Osteoblast (primary cell): ENCODE data around the gene HOXB2. TPM values are rescaled to one million over a fixed set of nuclear protein-coding genes. Genes with fewer than 3 reads are reported as not detected.
A peak's percentile ranks its signal among the peaks of the same experiment; 100 is the strongest.

Experiments
- DNase-seq: peaks from one replicate; pipeline ENCODE4 v3.0.0; 2011; ENCODE audit warnings: low spot score, mixed read lengths; ENCODE audit not compliant: insufficient read length; ENCODE audit errors: missing footprints
- H2AFZ ChIP-seq: 2 replicates; pipeline ENCODE4 v1.6.0; 2011; ENCODE audit warnings: mild to moderate bottlenecking, low read length
- H3K27ac ChIP-seq: 2 replicates; pipeline ENCODE4 v1.5.1; 2011; ENCODE audit warnings: mild to moderate bottlenecking, low read depth, low read length, moderate library complexity
- H3K27me3 ChIP-seq: 2 replicates; pipeline ENCODE4 v1.6.0; 2012; ENCODE audit warnings: mild to moderate bottlenecking, control low read depth, inconsistent platforms, low read length, moderate library complexity; ENCODE audit not compliant: insufficient read depth
- H3K36me3 ChIP-seq: 2 replicates; pipeline ENCODE4 v1.5.1; 2011; ENCODE audit warnings: mild to moderate bottlenecking, low read length, control low read depth, moderate library complexity; ENCODE audit not compliant: insufficient read depth
- H3K4me1 ChIP-seq: 2 replicates; pipeline ENCODE4 v1.5.1; 2011; ENCODE audit warnings: mild to moderate bottlenecking, low read length, control low read depth, moderate library complexity; ENCODE audit not compliant: insufficient read depth
- H3K4me2 ChIP-seq: 2 replicates; pipeline ENCODE4 v1.6.0; 2011; ENCODE audit warnings: mild to moderate bottlenecking, low read length; ENCODE audit not compliant: insufficient read depth
- H3K4me3 ChIP-seq: fragments of 200-600 bp; sonication (generic); 3 replicates; pipeline ENCODE4 v1.5.1; 2012; ENCODE audit warnings: mild to moderate bottlenecking, low read length, inconsistent platforms; ENCODE audit not compliant: insufficient read depth
- H3K79me2 ChIP-seq: 2 replicates; pipeline ENCODE4 v1.6.0; 2012; ENCODE audit warnings: mild to moderate bottlenecking, low read length, control low read depth, inconsistent platforms; ENCODE audit not compliant: insufficient read depth
- H3K9me3 ChIP-seq: 2 replicates; pipeline ENCODE4 v1.5.1; 2011; ENCODE audit warnings: low read depth, low read length, control low read depth
- H4K20me1 ChIP-seq: 2 replicates; pipeline ENCODE4 v1.6.0; 2012; ENCODE audit warnings: mild to moderate bottlenecking, low read length, control low read depth; ENCODE audit not compliant: insufficient read depth
- total RNA-seq: library from RNA; depleted of rRNA; stranded (reverse); fragments of >200 nt; gene quantifications from 2 replicates; pipeline ENCODE4 v1.2.3, GENCODE V29; 2012
- TF ChIP-seq, protein P1 (sequence below): IDR thresholded peaks from 2 replicates; pipeline ENCODE4 v1.5.1; 2011; ENCODE audit warnings: mild to moderate bottlenecking, low read depth, low read length, moderate library complexity; ENCODE audit errors: extremely low read depth

HOXB2 gene
- total RNA-seq, 1 donor, result 3.3 TPM

DNA sequence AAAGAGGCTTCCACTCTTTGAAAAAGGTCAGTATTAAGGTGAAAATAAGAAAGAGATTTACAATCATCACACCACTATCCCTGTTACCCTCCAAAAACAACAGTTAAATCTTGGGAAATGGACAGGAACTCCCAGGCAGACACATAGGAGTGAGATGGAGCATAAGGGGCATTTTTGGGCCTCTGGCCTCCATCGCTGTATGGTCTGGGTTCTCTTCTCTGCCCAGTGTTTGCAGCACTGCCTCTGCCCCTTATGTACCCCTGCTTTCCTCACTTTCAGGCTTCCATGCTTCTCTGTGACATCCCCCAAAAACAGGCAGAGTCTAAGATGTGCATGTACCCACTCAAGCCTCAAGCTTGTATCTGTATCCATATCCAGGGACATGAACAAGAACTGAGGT lies 630 bp upstream of the HOXB2 start:
- Histone ChIP-seq H3K4me2 (no peak overlapping the region), H2AFZ (no peak overlapping the region), H3K9me3 (no peaks in the 10 kb centered on the region)

GRCh38 chr17:48544349-48545021 lies 424 bp downstream of the HOXB2 start:
- Histone ChIP-seq H3K9me3 (no peaks in the 10 kb centered on the region), H3K27me3 (peaks cover 75% of the 10 kb centered on the region), H3K4me2 (peak overlapping the region; percentile 78), H3K27ac (peak overlapping the region; percentile 51), H3K4me3 (peak overlapping the region; percentile 72), H3K36me3 (no peaks in the 10 kb centered on the region), H3K79me2 (peaks cover 4% of the 10 kb centered on the region), H3K4me1 (peaks cover 5% of the 10 kb centered on the region), H2AFZ (no peak overlapping the region), H4K20me1 (no peaks in the 10 kb centered on the region)
- peak; percentile 69 for DNase-seq
- TF ChIP-seq, protein P1, sequence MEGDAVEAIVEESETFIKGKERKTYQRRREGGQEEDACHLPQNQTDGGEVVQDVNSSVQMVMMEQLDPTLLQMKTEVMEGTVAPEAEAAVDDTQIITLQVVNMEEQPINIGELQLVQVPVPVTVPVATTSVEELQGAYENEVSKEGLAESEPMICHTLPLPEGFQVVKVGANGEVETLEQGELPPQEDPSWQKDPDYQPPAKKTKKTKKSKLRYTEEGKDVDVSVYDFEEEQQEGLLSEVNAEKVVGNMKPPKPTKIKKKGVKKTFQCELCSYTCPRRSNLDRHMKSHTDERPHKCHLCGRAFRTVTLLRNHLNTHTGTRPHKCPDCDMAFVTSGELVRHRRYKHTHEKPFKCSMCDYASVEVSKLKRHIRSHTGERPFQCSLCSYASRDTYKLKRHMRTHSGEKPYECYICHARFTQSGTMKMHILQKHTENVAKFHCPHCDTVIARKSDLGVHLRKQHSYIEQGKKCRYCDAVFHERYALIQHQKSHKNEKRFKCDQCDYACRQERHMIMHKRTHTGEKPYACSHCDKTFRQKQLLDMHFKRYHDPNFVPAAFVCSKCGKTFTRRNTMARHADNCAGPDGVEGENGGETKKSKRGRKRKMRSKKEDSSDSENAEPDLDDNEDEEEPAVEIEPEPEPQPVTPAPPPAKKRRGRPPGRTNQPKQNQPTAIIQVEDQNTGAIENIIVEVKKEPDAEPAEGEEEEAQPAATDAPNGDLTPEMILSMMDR, result no peak

More for the DNA sequence above, 630 bp upstream of the HOXB2 start:
- no peaks in the 10 kb centered on the region for H3K36me3 ChIP-seq
- H4K20me1 ChIP-seq, result no peaks in the 10 kb centered on the region
- no peak overlapping the region for H3K27ac ChIP-seq
- TF ChIP-seq, protein P1, result no peak
- no peak for DNase-seq
- peaks cover 83% of the 10 kb centered on the region for H3K27me3 ChIP-seq
- H3K4me1 ChIP-seq, result peaks cover 5% of the 10 kb centered on the region
- H3K4me3 ChIP-seq, result no peak overlapping the region
- H3K79me2 ChIP-seq, result peaks cover 4% of the 10 kb centered on the region

DNA sequence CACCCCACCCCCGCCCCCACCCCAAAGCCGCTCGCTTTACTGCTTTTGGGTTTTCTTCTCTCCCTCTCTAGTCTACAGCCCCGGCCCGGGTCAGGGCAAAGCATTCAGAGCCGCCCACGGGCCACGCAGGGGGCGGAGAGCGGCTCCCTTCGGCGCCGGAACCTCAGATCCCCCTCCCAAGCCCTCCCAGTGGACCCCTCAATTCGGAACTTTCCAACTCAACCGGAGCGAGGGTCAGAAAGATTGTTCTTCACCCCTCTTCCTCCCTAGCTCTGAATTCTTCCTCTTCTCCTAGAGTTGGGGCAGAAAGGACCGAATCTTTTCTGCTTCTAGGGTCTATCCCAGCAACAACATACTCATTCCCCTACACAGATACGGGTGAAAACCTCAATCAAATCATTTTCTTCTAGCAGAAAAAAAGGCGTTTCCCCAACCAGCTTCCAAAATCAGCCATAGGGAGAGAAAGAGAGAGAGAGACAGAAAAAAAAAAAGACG lies 1.0 kb downstream of the HOXB2 start:
- H3K4me3 ChIP-seq, result peak overlapping the region; percentile 72
- no peaks in the 10 kb centered on the region for H3K36me3 ChIP-seq
- H3K9me3 ChIP-seq, result no peaks in the 10 kb centered on the region
- TF ChIP-seq, protein P1, result no peak
- H2AFZ ChIP-seq, result no peak overlapping the region
- peaks cover 10% of the 10 kb centered on the region for H3K4me1 ChIP-seq
- peak; percentile 77 for DNase-seq
- peaks cover 4% of the 10 kb centered on the region for H3K79me2 ChIP-seq
- H3K27ac ChIP-seq, result peak overlapping the region; percentile 51
- no peaks in the 10 kb centered on the region for H4K20me1 ChIP-seq
- H3K27me3 ChIP-seq, result peaks cover 70% of the 10 kb centered on the region
- H3K4me2 ChIP-seq, result peak overlapping the region; percentile 78

DNA sequence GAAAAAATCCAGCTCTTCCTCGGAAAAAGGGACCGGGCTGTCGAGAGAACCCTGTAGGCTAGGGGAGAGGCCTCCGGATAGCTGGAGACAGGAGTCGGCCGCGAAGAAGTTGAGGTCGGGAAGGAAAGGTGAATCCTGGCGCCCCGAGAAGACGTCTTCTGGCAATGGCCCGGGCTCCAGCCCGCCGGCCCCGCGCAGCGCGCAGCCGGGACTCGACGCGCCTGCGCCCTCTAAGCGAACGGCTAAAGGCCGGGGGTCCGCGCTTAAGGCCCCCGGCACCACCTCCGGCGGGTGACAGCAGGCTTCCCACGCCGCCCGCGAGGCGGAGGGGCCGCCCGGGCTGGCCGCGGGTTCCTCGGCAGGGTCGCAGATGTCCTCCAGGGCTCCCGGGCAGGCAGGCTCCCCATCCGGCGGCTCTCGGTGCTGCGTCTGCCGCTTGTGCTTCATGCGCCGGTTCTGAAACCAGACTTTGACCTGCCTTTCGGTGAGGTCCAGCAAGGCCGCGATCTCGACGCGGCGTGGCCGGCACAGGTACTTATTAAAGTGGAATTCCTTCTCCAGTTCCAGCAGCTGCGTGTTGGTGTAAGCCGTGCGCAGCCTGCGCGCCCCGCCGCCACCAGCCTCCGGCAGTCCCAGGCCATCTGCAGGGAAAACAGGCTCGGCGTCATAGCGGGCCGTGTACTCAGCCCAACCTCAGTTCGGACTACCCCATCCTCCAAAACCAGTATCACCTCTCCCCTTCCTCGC lies 1.6 kb downstream of the HOXB2 start:
- no peaks in the 10 kb centered on the region for H3K9me3 ChIP-seq
- peak overlapping the region; percentile 60 for H3K27ac ChIP-seq
- no peak for DNase-seq
- no peaks in the 10 kb centered on the region for H3K36me3 ChIP-seq
- H4K20me1 ChIP-seq, result no peaks in the 10 kb centered on the region
- TF ChIP-seq, protein P1, result no peak
- H3K79me2 ChIP-seq, result peaks cover 4% of the 10 kb centered on the region
- peaks cover 65% of the 10 kb centered on the region for H3K27me3 ChIP-seq
- peak overlapping the region; percentile 78 for H3K4me2 ChIP-seq
- H3K4me3 ChIP-seq, result peak overlapping the region; percentile 72
- H2AFZ ChIP-seq, result peak overlapping the region; percentile 53
- H3K4me1 ChIP-seq, result peaks cover 13% of the 10 kb centered on the region
